Left ventricle myocardium inferior (tissue), 1 donor: ENCODE measurements around the gene ADARB1. TPM values are rescaled to one million over a fixed set of nuclear protein-coding genes. Genes with fewer than 3 reads are reported as not detected.

ENCODE experiments used
- DNase-seq: peaks from one replicate; pipeline ENCODE4 v3.0.0-alpha.2; 2020
- H3K27ac ChIP-seq: fragments of 200-600 bp; replicated peaks from 2 replicates; pipeline ENCODE4 v1.8.0; 2021
- H3K27me3 ChIP-seq: fragments of 200-600 bp; 2 replicates; pipeline ENCODE4 v1.8.0; 2021; ENCODE audit warnings: low read depth
- H3K36me3 ChIP-seq: fragments of 200-600 bp; 2 replicates; pipeline ENCODE4 v1.8.0; 2021
- H3K4me1 ChIP-seq: fragments of 200-600 bp; 2 replicates; pipeline ENCODE4 v1.8.0; 2021
- H3K4me3 ChIP-seq: fragments of 200-600 bp; 2 replicates; pipeline ENCODE4 v1.8.0; 2021; ENCODE audit warnings: mild to moderate bottlenecking, moderate library complexity
- H3K9me3 ChIP-seq: fragments of 200-600 bp; replicated peaks from 2 replicates; pipeline ENCODE4 v1.8.0; 2021
- CTCF ChIP-seq: fragments of 200-600 bp; IDR thresholded peaks from 2 replicates; pipeline ENCODE4 v1.8.0; 2021; ENCODE audit warnings: antibody characterized with exemption, mild to moderate bottlenecking, borderline replicate concordance
- intact Hi-C: fragments of 100-400 bp; cut with micrococcal nuclease; formaldehyde crosslinking; loops from one replicate; pipeline ENCODE4 v1.11.0; 2022
- total RNA-seq: library from RNA; stranded (reverse); fragmentation: NEBNext Ultra II Directional; extraction: Animal tissue kit (Norgen Biotek cat#: 25700); gene quantifications from one replicate; pipeline ENCODE4 v1.2.1, GENCODE V29; 2021
- donor health status: DM: no; HTN: yes; CAD: no; lungs with severe emphysema.

ADARB1 gene
- total RNA-seq, 1 donor from 2014 or later, result 15.5 TPM

GRCh38 chr21:45163413-45164123 lies 89.2 kb downstream of the ADARB1 start:
- TF ChIP-seq CTCF, result no peak
- Histone ChIP-seq H3K27ac (peak overlapping the region; percentile 23), H3K9me3 (no peaks in the 10 kb centered on the region), H3K36me3 (no peaks in the 10 kb centered on the region), H3K4me1 (peaks cover 27% of the 10 kb centered on the region), H3K27me3 (no peaks in the 10 kb centered on the region), H3K4me3 (no peak overlapping the region)
- intact Hi-C loops, result no loop called here
- no peak for DNase-seq

GRCh38 chr21:45164124-45164511 lies 89.7 kb downstream of the ADARB1 start:
- peaks cover 27% of the 10 kb centered on the region for H3K4me1 ChIP-seq
- intact Hi-C loops, result no loop called here
- H3K27ac ChIP-seq, result peak overlapping the region; percentile 23
- DNase-seq, result no peak
- H3K4me3 ChIP-seq, result no peak overlapping the region
- H3K36me3 ChIP-seq, result no peaks in the 10 kb centered on the region
- H3K27me3 ChIP-seq, result no peaks in the 10 kb centered on the region
- no peak for TF ChIP-seq CTCF
- H3K9me3 ChIP-seq, result no peaks in the 10 kb centered on the region

- no peak for TF ChIP-seq CTCF
- Histone ChIP-seq H3K4me1 (peaks cover 27% of the 10 kb centered on the region), H3K27ac (no peak overlapping the region), H3K4me3 (no peak overlapping the region), H3K27me3 (no peaks in the 10 kb centered on the region), H3K9me3 (no peaks in the 10 kb centered on the region), H3K36me3 (no peaks in the 10 kb centered on the region)
- intact Hi-C loops, result no loop called here
- DNase-seq, result no peak
Observed at GRCh38 chr21:45164838-45165237, 90.5 kb downstream of the ADARB1 start.

GRCh38 chr21:45166931-45167330 lies 92.6 kb downstream of the ADARB1 start:
- TF ChIP-seq CTCF, result no peak
- intact Hi-C loops, result no loop called here
- peaks cover 27% of the 10 kb centered on the region for H3K4me1 ChIP-seq
- H3K4me3 ChIP-seq, result no peak overlapping the region
- H3K27ac ChIP-seq, result no peak overlapping the region
- DNase-seq, result no peak
- H3K36me3 ChIP-seq, result peaks cover 3% of the 10 kb centered on the region
- H3K9me3 ChIP-seq, result no peaks in the 10 kb centered on the region
- no peaks in the 10 kb centered on the region for H3K27me3 ChIP-seq

- Histone ChIP-seq H3K27me3 (no peaks in the 10 kb centered on the region), H3K4me1 (peaks cover 27% of the 10 kb centered on the region), H3K27ac (no peak overlapping the region), H3K4me3 (no peak overlapping the region), H3K36me3 (peaks cover 3% of the 10 kb centered on the region), H3K9me3 (no peaks in the 10 kb centered on the region)
- TF ChIP-seq CTCF, result no peak
- DNase-seq, result no peak
- intact Hi-C loops, result no loop called here
Observed at GRCh38 chr21:45167796-45168222, 93.4 kb downstream of the ADARB1 start.
